SK-N-SH (cell line): ENCODE measurements around the gene CDS2.

ENCODE experiments used
- CHD2 ChIP-seq: fragments of 150-350 bp; IDR thresholded peaks from 2 replicates; pipeline ENCODE4 v1.6.1; 2018; ENCODE audit warnings: low read length; ENCODE audit not compliant: partially characterized antibody
- CTCF ChIP-seq: fragments of 200-600 bp; sonication (generic); IDR thresholded peaks from 2 replicates; pipeline ENCODE4 v1.6.1; 2017; ENCODE audit warnings: antibody characterized with exemption, mild to moderate bottlenecking, moderate library complexity
- EP300 ChIP-seq, 2 experiments: IDR thresholded peaks; 2 replicates each; pipeline versions ENCODE4 v1.4.0 to v1.6.1; 2012; ENCODE audit warnings: borderline replicate concordance in 1 of 2, low read depth in 1 of 2, low read length in 1 of 2
- GABPA ChIP-seq: IDR thresholded peaks from 2 replicates; pipeline ENCODE4 v1.4.0; 2012; ENCODE audit warnings: low read depth, mild to moderate bottlenecking
- POLR2AphosphoS5 ChIP-seq: IDR thresholded peaks from 2 replicates; pipeline ENCODE4 v1.6.1; 2012; ENCODE audit warnings: low read depth, low read length
- RCOR1 ChIP-seq: fragments of 150-350 bp; IDR thresholded peaks from 2 replicates; pipeline ENCODE4 v1.6.1; 2017; ENCODE audit warnings: antibody characterized with exemption, low read length
- SIN3A ChIP-seq: IDR thresholded peaks from 2 replicates; pipeline ENCODE4 v1.6.1; 2012; ENCODE audit warnings: low read depth, mild to moderate bottlenecking, low read length, moderate library complexity, borderline replicate concordance
- TEAD4 ChIP-seq: IDR thresholded peaks from 2 replicates; pipeline ENCODE4 v1.4.0; 2012; ENCODE audit warnings: mild to moderate bottlenecking, borderline replicate concordance; ENCODE audit not compliant: insufficient read depth
- ZBTB33 ChIP-seq: IDR thresholded peaks from 2 replicates; pipeline ENCODE4 v1.4.0; 2012; ENCODE audit warnings: low read depth, borderline replicate concordance

- TF ChIP-seq TEAD4 (no peak), POLR2AphosphoS5 (no peak), RCOR1 (no peak), GABPA (no peak), ZBTB33 (no peak), SIN3A (no peak), CTCF (no peak), CHD2 (no peak), EP300 (IDR thresholded peaks at IDR 0.05; ENCODE audit: borderline replicate concordance in 1 of 2, low read depth in 1 of 2, low read length in 1 of 2) (no peak)
Observed at GRCh38 chr20:5180933-5181332, 54.1 kb downstream of the CDS2 start.
